DND-41 (cell line): ENCODE data around the gene PRR14L.

Experiments used
- ATAC-seq: fragments of 200-7000 bp; cut with Tn5 transposase; 3 replicates; pipeline ENCODE4 v1.9.1; 2021; ENCODE audit warnings: low read depth; ENCODE audit not compliant: insufficient read depth
- DNase-seq: peaks from one replicate; pipeline ENCODE4 v3.0.0-alpha.2; 2020
- H2AFZ ChIP-seq: 2 replicates; pipeline ENCODE4 v1.6.0; 2012; ENCODE audit warnings: low read depth, low read length
- H3K27ac ChIP-seq: 2 replicates; pipeline ENCODE4 v1.5.1; 2012; ENCODE audit warnings: low read length, inconsistent platforms
- H3K27me3 ChIP-seq: fragments of 200-600 bp; sonication (generic); 2 replicates; pipeline ENCODE4 v1.6.0; 2012; ENCODE audit warnings: low read length, mild to moderate bottlenecking, inconsistent platforms; ENCODE audit not compliant: insufficient read depth, poor library complexity
- H3K36me3 ChIP-seq: 2 replicates; pipeline ENCODE4 v1.5.1; 2012; ENCODE audit warnings: low read length, inconsistent platforms; ENCODE audit not compliant: insufficient read depth
- H3K4me1 ChIP-seq: 2 replicates; pipeline ENCODE4 v1.5.1; 2012; ENCODE audit warnings: mild to moderate bottlenecking, low read length; ENCODE audit not compliant: insufficient read depth
- H3K4me2 ChIP-seq: 2 replicates; pipeline ENCODE4 v1.6.0; 2012; ENCODE audit warnings: mild to moderate bottlenecking, moderate library complexity, low read length, inconsistent platforms; ENCODE audit not compliant: insufficient read depth
- H3K4me3 ChIP-seq, 2 experiments: fragments of 200-600 bp in 1 of 2; shearing (Covaris generic) in 1 of 2; 2 replicates each; pipeline ENCODE4 v1.5.1; 2012 to 2016; ENCODE audit warnings: inconsistent platforms in 2 of 2, low read length in 2 of 2, mild to moderate bottlenecking in 2 of 2, low read depth in 1 of 2, moderate library complexity in 1 of 2
- H3K79me2 ChIP-seq: 2 replicates; pipeline ENCODE4 v1.6.0; 2012; ENCODE audit warnings: low read length, inconsistent platforms; ENCODE audit not compliant: insufficient read depth
- H3K9ac ChIP-seq: 2 replicates; pipeline ENCODE4 v1.6.0; 2012; ENCODE audit warnings: low read depth, mild to moderate bottlenecking, inconsistent platforms, low read length, moderate library complexity
- H3K9me3 ChIP-seq: 2 replicates; pipeline ENCODE4 v1.5.1; 2012; ENCODE audit warnings: low read length, moderate library complexity, mild to moderate bottlenecking, inconsistent platforms; ENCODE audit not compliant: insufficient read depth, severe bottlenecking
- H4K20me1 ChIP-seq: 2 replicates; pipeline ENCODE4 v1.6.0; 2012; ENCODE audit warnings: low read length; ENCODE audit not compliant: insufficient read depth
- CTCF ChIP-seq: IDR thresholded peaks from 2 replicates; pipeline ENCODE4 v1.5.1; 2012; ENCODE audit warnings: borderline replicate concordance, low read length, moderate library complexity, mild to moderate bottlenecking; ENCODE audit not compliant: poor library complexity, severe bottlenecking; ENCODE audit errors: extremely low read depth
- EZH2 ChIP-seq: IDR thresholded peaks from 3 replicates; pipeline ENCODE4 v1.6.1; 2012; ENCODE audit warnings: borderline replicate concordance, low read depth, mild to moderate bottlenecking, moderate library complexity, low read length, inconsistent platforms; ENCODE audit not compliant: severe bottlenecking

Gene PRR14L

GRCh38 chr22:31730344-31730711 is 19.6 kb downstream of the PRR14L start:
- Histone ChIP-seq H2AFZ (no peak overlapping the region), H4K20me1 (peaks cover 11% of the 10 kb centered on the region; the same call in 1 of the 2 replicates), H3K4me2 (no peak overlapping the region), H3K79me2 (peaks cover 55% of the 10 kb centered on the region), H3K4me1 (no peaks in the 10 kb centered on the region), H3K36me3 (peaks cover 32% of the 10 kb centered on the region), H3K4me3 (no peak overlapping the region), H3K27ac (no peak overlapping the region), H3K9ac (no peak overlapping the region), H3K27me3 (no peaks in the 10 kb centered on the region), H3K9me3 (no peaks in the 10 kb centered on the region)
- ATAC-seq = no peak
- peak; percentile 16 for TF ChIP-seq CTCF
- no peak for TF ChIP-seq EZH2
- DNase-seq = no peak

GRCh38 chr22:31728857-31729256 is 21.1 kb downstream of the PRR14L start:
- Histone ChIP-seq H4K20me1 (peaks cover 11% of the 10 kb centered on the region; the same call in 1 of the 2 replicates), H3K4me2 (no peak overlapping the region), H3K27ac (no peak overlapping the region), H3K9ac (no peak overlapping the region), H3K27me3 (no peaks in the 10 kb centered on the region), H2AFZ (no peak overlapping the region), H3K36me3 (peaks cover 40% of the 10 kb centered on the region), H3K4me3 (no peak overlapping the region), H3K4me1 (no peaks in the 10 kb centered on the region), H3K9me3 (no peaks in the 10 kb centered on the region), H3K79me2 (peaks cover 41% of the 10 kb centered on the region)
- ATAC-seq (no peak), DNase-seq (no peak)
- TF ChIP-seq EZH2 = no peak
- TF ChIP-seq CTCF = no peak

GRCh38 chr22:31726692-31727091 is 23.2 kb downstream of the PRR14L start:
- no peak overlapping the region for H3K4me2 ChIP-seq
- H2AFZ ChIP-seq = no peak overlapping the region
- H3K9ac ChIP-seq = no peak overlapping the region
- H3K4me3 ChIP-seq = no peak overlapping the region
- TF ChIP-seq CTCF (no peak), EZH2 (no peak)
- peaks cover 46% of the 10 kb centered on the region for H3K36me3 ChIP-seq
- H3K9me3 ChIP-seq = no peaks in the 10 kb centered on the region
- peaks cover 26% of the 10 kb centered on the region for H3K79me2 ChIP-seq
- DNase-seq = no peak
- no peaks in the 10 kb centered on the region for H3K4me1 ChIP-seq
- ATAC-seq = no peak
- H4K20me1 ChIP-seq = peaks cover 11% of the 10 kb centered on the region; the same call in 1 of the 2 replicates
- no peak overlapping the region for H3K27ac ChIP-seq
- H3K27me3 ChIP-seq = no peaks in the 10 kb centered on the region

- Histone ChIP-seq H3K27me3 (no peaks in the 10 kb centered on the region), H2AFZ (no peak overlapping the region), H3K4me2 (no peak overlapping the region), H3K27ac (no peak overlapping the region), H3K4me1 (no peaks in the 10 kb centered on the region), H3K4me3 (no peak overlapping the region), H4K20me1 (peaks cover 6% of the 10 kb centered on the region; the same call in 1 of the 2 replicates), H3K36me3 (peaks cover 70% of the 10 kb centered on the region), H3K9ac (no peak overlapping the region), H3K79me2 (peaks cover 11% of the 10 kb centered on the region), H3K9me3 (no peaks in the 10 kb centered on the region)
- ATAC-seq = no peak
- no peak for DNase-seq
- TF ChIP-seq CTCF = no peak
- no peak for TF ChIP-seq EZH2
These were observed 26.2 kb downstream of the PRR14L start for GRCh38 chr22:31723723-31724122.
